Coronary artery (tissue), 2 donors: ENCODE measurements around the gene GCSAML.

Source experiments
- DNase-seq: peaks from one replicate; pipeline ENCODE4 v3.0.0-alpha.2; 2017; ENCODE audit warnings: low spot score
- H3K27ac ChIP-seq, 2 donors: fragments of 200-600 bp; sonication (generic); one replicate each; pipeline ENCODE4 v1.5.1; 2016 to 2019
- H3K4me3 ChIP-seq: fragments of 200-600 bp; sonication (generic); 2 replicates; pipeline ENCODE4 v1.5.1; 2016; ENCODE audit warnings: mild to moderate bottlenecking, moderate library complexity
- CTCF ChIP-seq: fragments of 200-600 bp; sonication (generic); IDR thresholded peaks from one replicate; pipeline ENCODE4 v1.5.1; 2019; ENCODE audit warnings: antibody characterized with exemption

GCSAML gene

GRCh38 chr1:247540581-247540980 is 8.4 kb upstream of the GCSAML start:
- DNase-seq = no peak
- Histone ChIP-seq H3K4me3 (no peak overlapping the region), H3K27ac (no peak overlapping the region)
- no peak for TF ChIP-seq CTCF

GRCh38 chr1:247542811-247543210 is 6.1 kb upstream of the GCSAML start:
- no peak for DNase-seq
- Histone ChIP-seq H3K4me3 (no peak overlapping the region), H3K27ac (no peak overlapping the region)
- no peak for TF ChIP-seq CTCF

- DNase-seq = no peak
- Histone ChIP-seq H3K4me3 (no peak overlapping the region), H3K27ac (no peak overlapping the region)
- TF ChIP-seq CTCF = no peak
These were observed 842 bp upstream of the GCSAML start for GRCh38 chr1:247548092-247548491.

- Histone ChIP-seq H3K27ac (no peak overlapping the region), H3K4me3 (no peak overlapping the region)
- no peak for DNase-seq
- TF ChIP-seq CTCF = no peak
These were observed 2.8 kb downstream of the GCSAML start for GRCh38 chr1:247551721-247552120.

GRCh38 chr1:247552231-247552630 is 3.3 kb downstream of the GCSAML start:
- Histone ChIP-seq H3K4me3 (no peak overlapping the region), H3K27ac (no peak overlapping the region)
- no peak for TF ChIP-seq CTCF
- DNase-seq = no peak

GRCh38 chr1:247557926-247558674 is 9.2 kb downstream of the GCSAML start:
- no peak for TF ChIP-seq CTCF
- no peak for DNase-seq
- Histone ChIP-seq H3K4me3 (no peak overlapping the region), H3K27ac (no peak overlapping the region)

GRCh38 chr1:247561711-247562110 is 12.8 kb downstream of the GCSAML start:
- Histone ChIP-seq H3K4me3 (no peak overlapping the region), H3K27ac (no peak overlapping the region)
- no peak for DNase-seq
- no peak for TF ChIP-seq CTCF
